OCI-LY1 (cell line): ENCODE data around the gene CIPC.

Experiments
- EZH2 ChIP-seq: fragments of 200-600 bp; sonication (generic), shearing (Covaris generic); IDR thresholded peaks from 2 replicates; pipeline ENCODE4 v1.8.0; 2017; ENCODE audit warnings: borderline replicate concordance, mixed run types, mild to moderate bottlenecking, antibody characterized with exemption, low read length, moderate library complexity, mixed read lengths
- TF ChIP-seq, protein P1 (sequence below): fragments of 200-600 bp; sonication (generic), shearing (Covaris generic); IDR thresholded peaks from 2 replicates; pipeline ENCODE4 v1.5.1; 2017; ENCODE audit warnings: mild to moderate bottlenecking, antibody characterized with exemption, low read length, moderate library complexity, mixed read lengths

DNA sequence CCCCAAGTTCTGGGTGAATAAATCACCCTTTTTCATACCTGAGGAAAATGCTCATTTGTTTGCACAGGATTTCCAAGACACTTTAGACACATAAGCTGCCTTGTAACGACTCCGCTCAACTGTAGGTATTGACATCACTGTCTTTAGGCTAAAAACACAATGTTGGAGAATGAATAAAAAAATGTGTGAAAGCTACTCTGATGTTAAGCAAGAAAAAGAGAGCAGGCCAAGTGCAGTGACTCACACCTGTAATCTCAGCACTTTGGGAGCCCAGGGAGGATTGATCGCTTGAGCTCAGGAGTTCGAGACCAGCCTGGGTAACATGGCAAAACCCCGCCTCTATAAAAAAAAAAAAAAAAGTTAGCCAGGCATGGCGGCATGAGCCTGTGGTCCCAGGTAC lies 11.1 kb upstream of the CIPC start:
- TF ChIP-seq, protein P1, sequence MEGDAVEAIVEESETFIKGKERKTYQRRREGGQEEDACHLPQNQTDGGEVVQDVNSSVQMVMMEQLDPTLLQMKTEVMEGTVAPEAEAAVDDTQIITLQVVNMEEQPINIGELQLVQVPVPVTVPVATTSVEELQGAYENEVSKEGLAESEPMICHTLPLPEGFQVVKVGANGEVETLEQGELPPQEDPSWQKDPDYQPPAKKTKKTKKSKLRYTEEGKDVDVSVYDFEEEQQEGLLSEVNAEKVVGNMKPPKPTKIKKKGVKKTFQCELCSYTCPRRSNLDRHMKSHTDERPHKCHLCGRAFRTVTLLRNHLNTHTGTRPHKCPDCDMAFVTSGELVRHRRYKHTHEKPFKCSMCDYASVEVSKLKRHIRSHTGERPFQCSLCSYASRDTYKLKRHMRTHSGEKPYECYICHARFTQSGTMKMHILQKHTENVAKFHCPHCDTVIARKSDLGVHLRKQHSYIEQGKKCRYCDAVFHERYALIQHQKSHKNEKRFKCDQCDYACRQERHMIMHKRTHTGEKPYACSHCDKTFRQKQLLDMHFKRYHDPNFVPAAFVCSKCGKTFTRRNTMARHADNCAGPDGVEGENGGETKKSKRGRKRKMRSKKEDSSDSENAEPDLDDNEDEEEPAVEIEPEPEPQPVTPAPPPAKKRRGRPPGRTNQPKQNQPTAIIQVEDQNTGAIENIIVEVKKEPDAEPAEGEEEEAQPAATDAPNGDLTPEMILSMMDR = no peak
- TF ChIP-seq EZH2 = no peak
